DOHH2 (cell line): ENCODE results near the gene SELENOK.

Experiments used
- H3F3A ChIP-seq: fragments of 200-600 bp; sonication (generic), shearing (Covaris generic); 2 replicates; pipeline ENCODE4 v1.6.0; 2016; ENCODE audit warnings: antibody characterized with exemption, mild to moderate bottlenecking; ENCODE audit not compliant: control insufficient read depth, insufficient read depth
- H3K27ac ChIP-seq: fragments of 200-600 bp; sonication (generic); 2 replicates; pipeline ENCODE4 v1.5.1; 2014; ENCODE audit warnings: low read depth, mild to moderate bottlenecking, low read length, moderate library complexity
- H3K27me3 ChIP-seq: fragments of 200-600 bp; sonication (generic); 2 replicates; pipeline ENCODE4 v1.6.1; 2014; ENCODE audit warnings: mild to moderate bottlenecking, low read length, mixed read lengths; ENCODE audit not compliant: control insufficient read depth
- H3K36me3 ChIP-seq: fragments of 200-600 bp; sonication (generic); 2 replicates; pipeline ENCODE4 v1.6.1; 2014; ENCODE audit warnings: mild to moderate bottlenecking, low read length, moderate library complexity, mixed read lengths; ENCODE audit not compliant: control insufficient read depth
- H3K4me1 ChIP-seq: fragments of 200-600 bp; sonication (generic); 2 replicates; pipeline ENCODE4 v1.6.1; 2014; ENCODE audit warnings: mild to moderate bottlenecking, low read length, mixed read lengths; ENCODE audit not compliant: control insufficient read depth
- H3K4me2 ChIP-seq: fragments of 200-600 bp; sonication (generic); 2 replicates; pipeline ENCODE4 v1.6.0; 2014; ENCODE audit warnings: mild to moderate bottlenecking, low read length, moderate library complexity
- H3K4me3 ChIP-seq: fragments of 200-600 bp; sonication (generic); 2 replicates; pipeline ENCODE4 v1.5.1; 2014; ENCODE audit warnings: mild to moderate bottlenecking, low read length, mixed read lengths
- H3K79me2 ChIP-seq: fragments of 200-600 bp; sonication (generic); 2 replicates; pipeline ENCODE4 v1.6.1; 2014; ENCODE audit warnings: mild to moderate bottlenecking, low read length, mixed read lengths; ENCODE audit not compliant: control insufficient read depth
- H3K9me2 ChIP-seq: fragments of 200-600 bp; sonication (generic); replicated peaks from 2 replicates; pipeline ENCODE4 v1.6.1; 2014; ENCODE audit warnings: mild to moderate bottlenecking, low read length, mixed read lengths; ENCODE audit not compliant: control insufficient read depth
- H3K9me3 ChIP-seq: fragments of 200-600 bp; sonication (generic); 2 replicates; pipeline ENCODE4 v1.6.1; 2014; ENCODE audit warnings: antibody characterized with exemption, low read length, mixed read lengths; ENCODE audit not compliant: control insufficient read depth, insufficient read depth
- H4K20me1 ChIP-seq: fragments of 200-600 bp; sonication (generic); 2 replicates; pipeline ENCODE4 v1.6.0; 2014; ENCODE audit warnings: low read depth, mild to moderate bottlenecking, antibody characterized with exemption, low read length, moderate library complexity; ENCODE audit not compliant: control insufficient read depth, insufficient read depth
- CTCF ChIP-seq: fragments of 200-600 bp; sonication (generic); IDR thresholded peaks from one replicate; pipeline ENCODE4 v1.5.1; 2014; ENCODE audit warnings: antibody characterized with exemption, mild to moderate bottlenecking, low read depth, low read length; ENCODE audit not compliant: poor library complexity, severe bottlenecking
- EZH2phosphoT487 ChIP-seq: fragments of 200-600 bp; sonication (generic); IDR thresholded peaks from 2 replicates; pipeline ENCODE4 v1.6.1; 2017; ENCODE audit warnings: borderline replicate concordance, mild to moderate bottlenecking, antibody characterized with exemption, low read length, moderate library complexity, mixed read lengths

The SELENOK gene

GRCh38 chr3:53887446-53887845 lies 4.2 kb downstream of the SELENOK start:
- no peak overlapping the region for H3K4me2 ChIP-seq
- no peak overlapping the region for H3K4me3 ChIP-seq
- H3K27me3 ChIP-seq, result no peaks in the 10 kb centered on the region
- H3K79me2 ChIP-seq, result peaks cover 42% of the 10 kb centered on the region
- TF ChIP-seq EZH2phosphoT487 (no peak), CTCF (no peak)
- H3K36me3 ChIP-seq, result peaks cover 64% of the 10 kb centered on the region
- peaks cover 1% of the 10 kb centered on the region; the same call in 1 of the 2 replicates for H3K9me3 ChIP-seq
- H3F3A ChIP-seq, result peaks cover 16% of the 10 kb centered on the region
- no peaks in the 10 kb centered on the region; the same call in 1 of the 2 replicates for H4K20me1 ChIP-seq
- no peaks in the 10 kb centered on the region for H3K9me2 ChIP-seq
- peaks cover 24% of the 10 kb centered on the region for H3K4me1 ChIP-seq
- H3K27ac ChIP-seq, result no peak overlapping the region

- Histone ChIP-seq H3K79me2 (peaks cover 43% of the 10 kb centered on the region), H3K9me3 (no peaks in the 10 kb centered on the region)
These were observed 6.4 kb downstream of the SELENOK start for GRCh38 chr3:53885239-53885638.

GRCh38 chr3:53884623-53885022 lies 7.0 kb downstream of the SELENOK start:
- peaks cover 76% of the 10 kb centered on the region for H3K36me3 ChIP-seq
- no peak for TF ChIP-seq CTCF
- TF ChIP-seq EZH2phosphoT487, result no peak

More at GRCh38 chr3:53885239-53885638, 6.4 kb downstream of the SELENOK start:
- Histone ChIP-seq H3K36me3 (peaks cover 75% of the 10 kb centered on the region), H3K9me2 (no peaks in the 10 kb centered on the region), H3F3A (peaks cover 17% of the 10 kb centered on the region), H3K4me1 (peaks cover 26% of the 10 kb centered on the region), H3K4me3 (no peak overlapping the region), H4K20me1 (no peaks in the 10 kb centered on the region; the same call in 1 of the 2 replicates), H3K27me3 (no peaks in the 10 kb centered on the region), H3K27ac (no peak overlapping the region), H3K4me2 (no peak overlapping the region)
- TF ChIP-seq EZH2phosphoT487 (no peak), CTCF (no peak)

GRCh38 chr3:53883008-53883407 lies 8.7 kb downstream of the SELENOK start:
- Histone ChIP-seq H3K36me3 (peaks cover 81% of the 10 kb centered on the region), H3F3A (peaks cover 17% of the 10 kb centered on the region), H3K27ac (no peak overlapping the region), H4K20me1 (no peaks in the 10 kb centered on the region), H3K9me2 (no peaks in the 10 kb centered on the region), H3K4me1 (peaks cover 17% of the 10 kb centered on the region), H3K79me2 (peaks cover 27% of the 10 kb centered on the region), H3K4me2 (no peak overlapping the region), H3K4me3 (no peak overlapping the region), H3K9me3 (no peaks in the 10 kb centered on the region), H3K27me3 (no peaks in the 10 kb centered on the region)
- no peak for TF ChIP-seq EZH2phosphoT487
- no peak for TF ChIP-seq CTCF

More at GRCh38 chr3:53884623-53885022, 7.0 kb downstream of the SELENOK start:
- no peak overlapping the region for H3K27ac ChIP-seq
- no peaks in the 10 kb centered on the region for H3K9me2 ChIP-seq
- no peak overlapping the region for H3K4me2 ChIP-seq
- no peaks in the 10 kb centered on the region for H3K9me3 ChIP-seq
- H3K4me3 ChIP-seq, result no peak overlapping the region
- H4K20me1 ChIP-seq, result no peaks in the 10 kb centered on the region; the same call in 1 of the 2 replicates
- peaks cover 21% of the 10 kb centered on the region for H3K4me1 ChIP-seq
- H3K27me3 ChIP-seq, result no peaks in the 10 kb centered on the region
- H3K79me2 ChIP-seq, result peaks cover 43% of the 10 kb centered on the region
- peaks cover 17% of the 10 kb centered on the region for H3F3A ChIP-seq
